HL-60/S4 treated with retinoic acid at 250 ng/mL for 4 days and 3 days (cell line): ENCODE results near the gene ALDH1A3.

Experiments used
- in situ Hi-C: fragments of 300-500 bp; cut with MboI; formaldehyde crosslinking; loops from 2 replicates; pipeline ENCODE4 v1.7.0; 2022; ENCODE audit warnings: low sequenced_read_pairs

ALDH1A3 gene

DNA sequence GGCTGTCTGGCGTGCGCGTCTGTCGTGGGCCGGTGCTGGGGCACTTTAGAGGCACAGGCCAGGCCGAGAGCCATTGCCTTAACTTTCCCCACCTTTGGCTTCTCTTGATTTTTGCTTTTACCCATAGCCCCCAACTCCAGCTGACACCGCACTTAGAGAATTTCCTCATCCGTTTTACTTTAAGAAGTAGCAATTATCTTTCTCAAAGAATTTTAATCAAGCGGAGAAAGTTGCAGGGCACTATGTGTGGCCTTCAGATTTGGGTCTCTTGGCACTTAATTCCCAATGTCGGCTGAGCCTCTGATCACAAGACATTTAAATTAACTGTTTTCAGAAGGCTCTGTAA, 1.2 kb downstream of the ALDH1A3 start:
- in situ Hi-C loops: no loop called here

DNA sequence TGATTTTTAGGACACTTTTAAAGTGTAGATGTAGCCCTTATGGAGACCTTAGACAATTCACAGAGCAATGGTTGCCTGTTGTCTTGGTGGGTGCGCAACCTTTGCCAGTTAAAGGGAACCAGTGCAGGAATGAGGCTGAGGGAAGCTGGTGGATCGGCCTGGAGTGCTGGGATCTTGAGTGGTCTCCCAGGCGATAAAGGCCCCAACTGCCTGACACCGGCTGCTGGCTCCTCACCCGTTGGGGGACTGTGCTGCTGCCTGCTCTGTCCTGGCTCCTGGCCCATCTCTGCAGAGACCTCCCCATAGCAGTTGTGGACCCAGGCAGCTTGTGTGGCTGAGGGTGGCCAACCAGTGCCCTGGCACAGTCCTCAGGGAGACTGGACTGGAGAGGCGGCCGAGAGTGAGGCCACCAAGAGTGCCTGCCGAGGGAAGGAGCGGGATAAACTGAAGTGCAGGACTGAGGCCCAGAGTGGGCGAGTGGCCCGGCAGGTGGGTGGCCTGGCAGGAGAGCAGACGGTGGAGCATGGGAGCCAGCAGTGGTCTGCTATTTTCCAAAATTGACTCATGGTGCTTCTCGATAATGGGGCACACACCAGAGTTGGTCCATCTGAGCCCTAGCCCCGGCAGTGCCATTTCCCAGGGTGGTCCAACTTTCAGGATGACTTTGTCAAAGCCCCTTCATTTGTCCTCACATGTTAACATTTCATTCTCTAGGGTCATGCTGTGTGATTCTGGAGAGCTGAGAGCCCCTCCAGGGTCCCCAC, 2.1 kb downstream of the ALDH1A3 start:
- in situ Hi-C loops: no loop called here

DNA sequence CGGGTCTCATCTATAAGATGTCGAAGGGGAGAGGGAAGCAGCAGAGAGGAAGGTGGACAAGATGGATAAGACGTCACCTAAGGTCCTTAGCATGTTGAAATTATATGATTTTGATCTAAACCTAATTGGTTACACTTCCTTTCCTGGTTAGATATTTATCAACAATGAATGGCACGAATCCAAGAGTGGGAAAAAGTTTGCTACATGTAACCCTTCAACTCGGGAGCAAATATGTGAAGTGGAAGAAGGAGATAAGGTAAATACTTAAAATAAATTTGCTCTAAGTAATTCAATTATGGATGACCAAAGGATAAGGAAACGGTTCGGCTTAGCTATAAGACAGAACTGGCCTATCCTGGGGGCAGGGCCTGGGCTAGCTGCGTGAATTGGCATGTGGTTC, 5.5 kb downstream of the ALDH1A3 start:
- in situ Hi-C loops: no loop called here

DNA sequence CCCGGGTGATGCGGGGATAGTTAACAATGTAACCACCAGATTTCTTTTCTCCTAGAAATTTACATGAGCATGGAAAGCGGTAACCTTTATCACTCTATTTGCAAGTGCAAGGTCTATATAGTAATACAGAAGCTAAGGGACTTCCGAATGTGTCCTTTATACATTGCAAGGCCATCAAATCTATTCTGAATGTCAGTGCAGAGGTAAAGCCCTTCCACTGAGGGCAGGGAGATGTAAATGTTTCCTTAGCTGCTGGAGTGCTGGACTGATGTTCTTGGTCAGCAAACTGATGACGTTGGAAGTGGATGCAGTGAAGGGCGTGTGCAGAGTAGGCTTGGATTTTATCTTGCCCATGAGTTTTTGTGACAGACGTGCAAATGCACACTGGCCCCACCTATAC, 6.2 kb downstream of the ALDH1A3 start:
- in situ Hi-C loops: no loop called here

DNA sequence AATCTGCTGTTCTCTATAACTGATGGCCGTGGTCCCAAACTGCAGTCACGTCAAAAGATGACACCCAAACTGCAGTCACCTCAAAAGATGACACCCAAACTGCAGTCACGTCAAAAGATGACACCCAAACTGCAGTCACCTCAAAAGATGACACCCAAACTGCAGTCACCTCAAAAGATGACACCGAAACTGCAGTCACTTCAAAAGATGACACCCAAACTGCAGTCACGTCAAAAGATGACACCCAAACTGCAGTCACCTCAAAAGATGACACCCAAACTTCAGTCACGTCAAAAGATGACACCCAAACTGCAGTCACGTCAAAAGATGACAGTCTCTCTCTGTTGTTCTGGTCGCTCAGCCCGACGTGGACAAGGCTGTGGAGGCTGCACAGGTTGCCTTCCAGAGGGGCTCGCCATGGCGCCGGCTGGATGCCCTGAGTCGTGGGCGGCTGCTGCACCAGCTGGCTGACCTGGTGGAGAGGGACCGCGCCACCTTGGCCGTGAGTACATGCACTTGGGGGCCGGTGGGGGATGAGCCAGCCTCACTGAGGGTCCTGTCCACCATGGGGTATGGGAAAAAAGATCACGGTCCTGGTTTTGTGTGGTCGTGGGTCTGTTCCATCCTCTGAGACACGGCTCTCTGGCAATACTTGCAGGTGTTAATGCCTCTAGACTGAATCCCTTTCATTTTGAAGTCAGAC, 7.7 kb downstream of the ALDH1A3 start:
- in situ Hi-C loops: no loop called here

DNA sequence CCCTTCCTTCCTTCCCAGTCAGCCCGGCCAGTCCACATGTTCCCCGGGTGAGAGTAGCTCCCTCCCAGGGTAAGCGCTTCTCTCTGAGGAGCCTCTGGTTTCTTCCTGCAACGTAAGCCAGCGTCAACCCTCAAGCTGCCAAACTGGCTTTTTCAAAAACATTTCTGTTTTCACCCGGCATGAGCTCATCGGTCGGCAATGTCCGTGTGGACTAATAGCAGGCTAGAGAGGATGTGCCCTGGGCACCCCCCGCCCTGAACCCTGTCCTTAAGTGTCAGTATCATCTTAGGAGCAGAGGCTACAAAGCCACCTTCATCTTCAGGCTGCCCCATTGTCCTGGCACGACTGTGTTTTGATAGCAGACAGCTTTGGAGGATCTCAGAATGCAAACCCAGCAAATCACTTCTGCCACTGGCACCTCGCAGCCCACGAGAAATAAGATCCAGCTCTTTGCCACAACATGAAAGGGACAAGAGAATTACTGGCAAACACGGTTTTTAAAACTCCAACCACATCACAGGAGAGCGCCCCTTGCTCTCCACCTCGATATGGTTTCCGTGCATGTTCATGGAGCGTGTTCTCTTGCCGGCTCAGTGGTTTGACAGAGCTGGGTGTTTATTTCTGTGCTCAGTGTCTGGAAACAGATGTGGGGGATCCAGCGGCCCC, 9.9 kb downstream of the ALDH1A3 start:
- in situ Hi-C loops: no loop called here

DNA sequence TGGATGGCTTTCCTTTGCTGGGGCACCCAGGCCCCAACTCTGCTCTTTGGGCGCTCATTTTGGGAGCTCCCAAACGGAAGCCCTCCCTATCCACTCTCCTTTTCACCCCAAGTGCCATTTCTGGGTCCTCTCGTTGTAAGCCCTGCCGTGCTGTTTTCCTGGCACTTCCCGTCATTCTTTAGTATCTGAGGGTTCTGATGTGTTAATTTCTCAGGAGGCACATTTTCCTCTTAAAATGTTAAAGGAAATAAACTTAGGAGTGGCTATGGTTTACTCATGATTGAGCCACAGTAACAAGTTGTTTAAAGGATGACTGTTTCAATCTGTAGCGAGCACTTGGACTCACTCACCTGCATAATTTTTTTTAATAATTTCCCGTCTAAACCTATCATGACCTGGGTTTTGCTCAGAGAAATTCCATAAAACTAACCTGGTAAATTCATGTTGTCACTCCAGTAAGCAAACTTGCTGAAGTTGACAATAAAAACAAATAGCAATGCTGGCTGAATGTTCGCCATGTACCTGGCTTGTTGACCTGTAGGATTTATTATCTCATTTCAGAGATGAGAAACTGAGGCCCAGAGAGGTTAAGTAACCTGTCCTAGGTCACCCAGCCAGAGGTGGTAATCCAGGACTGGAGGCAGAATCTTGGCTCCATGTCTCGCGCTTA, 10.6 kb downstream of the ALDH1A3 start:
- in situ Hi-C loops: no loop called here

DNA sequence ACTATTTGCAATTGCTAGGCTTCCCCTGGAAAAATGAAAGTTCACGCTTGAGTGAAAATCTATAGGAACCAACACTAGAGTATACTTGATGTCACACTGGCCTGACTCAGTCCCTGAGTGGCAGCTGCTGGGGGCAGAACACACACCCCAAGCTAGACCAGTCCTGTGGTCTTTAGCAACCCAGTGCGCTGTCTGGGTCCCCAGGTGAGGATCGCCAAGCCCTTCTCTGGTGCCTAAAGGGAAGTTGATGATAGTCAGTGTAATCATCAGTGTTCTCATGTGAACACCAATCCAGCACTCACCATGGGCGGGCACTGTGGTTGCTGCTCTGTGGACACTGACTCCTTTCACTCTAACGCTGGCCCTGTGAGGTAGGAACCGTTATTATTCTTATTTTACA, 11.2 kb downstream of the ALDH1A3 start:
- in situ Hi-C loops: no loop called here

DNA sequence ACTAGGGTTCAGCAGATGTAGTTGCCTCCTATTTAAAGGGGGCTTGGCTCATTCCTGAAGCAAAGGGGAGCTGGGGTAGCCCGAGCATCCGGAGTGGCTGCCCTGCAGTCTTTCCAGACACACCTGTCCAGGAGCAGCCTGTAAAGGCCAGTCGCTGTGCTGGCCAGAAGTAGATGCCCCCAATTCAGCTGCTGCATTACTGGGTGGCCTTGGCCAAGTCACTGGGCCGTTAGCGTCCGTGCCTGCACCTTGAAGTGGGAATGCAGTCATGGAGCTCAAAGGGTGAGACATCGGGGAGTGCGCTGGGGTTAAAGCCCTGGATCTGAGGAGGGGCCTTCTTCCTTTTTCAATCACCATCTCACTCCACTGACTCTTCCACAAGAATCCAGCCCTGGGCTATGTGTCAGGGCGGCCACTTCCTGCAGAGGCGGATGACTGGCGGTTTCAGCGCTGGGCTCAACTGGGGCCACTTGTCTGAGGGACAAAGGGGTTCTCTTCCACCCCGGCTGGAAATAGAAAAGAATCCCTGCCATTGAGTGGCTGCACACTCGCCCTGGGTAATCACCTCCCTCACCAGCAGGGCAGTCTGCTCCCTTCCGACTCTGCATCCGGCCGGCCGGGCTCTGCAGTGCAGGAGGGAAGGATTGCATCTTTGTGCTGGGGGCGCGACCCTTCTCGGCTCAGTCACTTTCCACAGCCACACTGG, 11.8 kb downstream of the ALDH1A3 start:
- in situ Hi-C loops: no loop called here

DNA sequence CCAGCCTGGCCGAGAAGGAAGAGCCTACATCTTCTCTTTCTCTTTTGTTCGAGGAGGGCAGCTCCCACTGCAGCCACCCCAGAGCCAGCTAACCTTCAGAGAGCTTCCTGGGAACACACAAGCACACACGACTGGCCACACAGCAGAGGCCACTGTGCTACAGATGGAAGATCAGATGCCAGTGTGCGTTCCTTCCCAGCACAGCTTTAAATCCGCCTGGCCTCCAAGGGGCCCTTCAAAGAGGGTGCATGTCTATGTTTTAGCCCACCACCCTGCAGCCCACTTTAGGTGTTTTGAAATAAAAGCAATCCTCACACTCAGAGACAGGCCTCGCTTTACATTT, 12.4 kb downstream of the ALDH1A3 start:
- in situ Hi-C loops: no loop called here

DNA sequence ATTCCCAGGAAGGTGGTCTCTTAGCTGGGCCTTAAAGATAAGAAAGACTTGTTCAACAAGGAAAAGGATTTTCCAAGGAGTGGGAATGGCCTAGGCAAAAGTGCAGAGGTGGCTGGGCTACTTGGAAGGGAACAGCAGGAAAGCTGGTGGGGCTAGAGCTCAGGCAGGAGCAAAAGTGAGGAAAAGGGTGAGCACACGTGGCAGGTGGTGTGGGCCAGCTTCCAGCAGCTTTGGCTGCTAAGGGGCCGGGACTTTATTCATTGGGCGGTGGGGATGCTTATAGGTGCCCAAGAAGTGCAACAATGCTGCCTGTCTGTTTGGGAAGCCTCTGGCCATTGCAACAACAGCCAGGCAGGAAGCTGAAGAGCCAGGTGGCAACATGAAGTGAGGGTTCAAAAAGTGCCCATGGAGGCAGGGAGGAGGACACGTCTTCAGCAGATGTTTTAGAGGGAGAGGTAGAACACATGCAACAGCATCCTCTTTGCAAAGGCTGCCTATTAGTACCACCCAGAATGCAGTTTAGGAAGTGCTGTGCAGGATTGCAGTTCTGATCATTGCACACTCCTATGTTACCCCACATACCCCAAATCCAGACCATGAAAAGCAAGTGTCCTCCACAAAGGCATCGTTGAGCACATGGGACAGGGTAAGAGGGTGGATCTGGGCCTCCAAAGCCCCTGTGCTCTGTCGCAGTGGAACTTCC, 13.8 kb downstream of the ALDH1A3 start:
- in situ Hi-C loops: no loop called here

DNA sequence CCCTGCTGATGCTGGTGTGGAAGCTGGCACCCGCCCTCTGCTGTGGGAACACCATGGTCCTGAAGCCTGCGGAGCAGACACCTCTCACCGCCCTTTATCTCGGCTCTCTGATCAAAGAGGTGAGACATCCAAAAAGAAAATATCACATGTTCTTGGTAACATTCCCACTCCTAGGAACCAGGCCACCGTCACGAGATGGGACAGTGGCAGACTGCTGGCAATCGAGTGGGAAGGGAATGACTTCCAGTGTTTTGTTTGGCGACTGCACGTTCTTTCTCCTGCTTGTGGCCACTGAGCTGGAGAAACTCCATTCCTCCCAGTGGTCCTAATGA, 14.3 kb downstream of the ALDH1A3 start:
- in situ Hi-C loops: no loop called here

DNA sequence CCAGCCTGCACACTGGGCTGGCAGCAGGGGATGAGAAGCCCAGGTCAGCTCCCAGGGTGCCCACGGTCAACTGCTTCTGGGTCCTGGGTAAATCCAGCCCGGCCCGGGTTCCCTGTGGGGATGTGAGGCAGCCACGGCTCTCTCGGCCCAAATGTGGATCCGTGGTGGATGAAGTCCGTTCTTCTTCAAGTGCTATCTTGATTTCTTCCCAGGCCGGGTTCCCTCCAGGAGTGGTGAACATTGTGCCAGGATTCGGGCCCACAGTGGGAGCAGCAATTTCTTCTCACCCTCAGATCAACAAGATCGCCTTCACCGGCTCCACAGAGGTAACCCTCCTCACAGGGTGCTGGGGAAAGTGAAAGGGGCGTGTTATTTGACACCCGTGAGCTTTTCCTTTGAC, 16.1 kb downstream of the ALDH1A3 start:
- in situ Hi-C loops: no loop called here

DNA sequence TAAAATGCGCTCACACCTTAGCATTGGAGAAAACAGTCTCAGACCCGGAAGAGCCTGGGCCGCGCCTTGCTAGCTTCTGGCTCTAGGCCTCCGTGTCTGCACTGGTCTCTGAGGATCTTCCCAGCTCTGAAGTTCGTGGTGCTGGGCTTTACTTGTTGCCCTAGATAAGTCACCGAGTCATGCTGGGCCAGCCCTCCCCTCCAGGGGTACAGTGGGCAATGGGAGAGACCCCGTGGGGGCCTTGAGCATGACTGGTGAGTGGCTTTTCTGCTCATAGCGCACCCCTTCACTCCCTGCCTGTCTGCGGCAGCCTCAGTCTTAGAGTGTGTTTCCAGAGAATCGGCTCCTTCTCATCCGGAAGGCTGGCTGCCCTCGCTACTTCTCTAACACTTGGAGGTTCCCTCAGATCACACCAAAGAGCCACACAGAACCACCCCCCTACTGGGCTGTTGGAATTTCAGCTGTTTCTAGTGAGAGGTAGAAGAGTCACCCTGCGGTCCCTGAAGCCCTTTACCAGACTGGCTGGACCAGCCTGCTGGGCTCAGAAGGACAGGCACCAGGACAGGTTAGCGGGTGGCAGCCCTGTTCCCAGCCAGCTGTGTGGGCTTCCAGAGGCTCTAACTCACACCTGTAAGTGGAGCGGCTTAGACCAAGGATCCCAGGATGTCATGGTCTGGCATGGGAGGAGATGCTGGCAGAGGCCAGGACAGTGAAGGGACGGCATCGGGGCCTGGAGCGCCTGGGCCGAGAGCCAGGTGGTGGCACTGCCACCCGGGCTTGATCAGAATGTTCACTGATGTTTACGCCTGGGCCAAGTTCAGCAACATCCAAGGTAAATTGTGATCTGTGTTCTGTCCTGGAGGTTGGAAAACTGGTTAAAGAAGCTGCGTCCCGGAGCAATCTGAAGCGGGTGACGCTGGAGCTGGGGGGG, 17.9 kb downstream of the ALDH1A3 start:
- in situ Hi-C loops: no loop called here

DNA sequence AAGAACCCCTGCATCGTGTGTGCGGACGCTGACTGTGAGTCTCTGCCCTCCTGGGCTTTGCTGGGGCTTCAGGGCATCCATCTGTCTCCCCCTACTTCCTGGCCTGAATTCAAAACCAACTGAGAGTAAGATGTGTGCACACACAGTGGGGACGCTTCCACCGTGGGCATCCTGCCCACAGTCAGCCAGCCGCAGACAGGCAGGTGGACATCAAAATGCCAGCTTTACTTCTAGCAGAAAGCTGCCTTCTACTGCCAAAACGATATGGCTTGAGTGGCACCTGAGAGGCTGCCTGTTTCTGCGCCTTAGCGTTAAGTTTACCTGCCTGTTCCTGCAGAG, 18.5 kb downstream of the ALDH1A3 start:
- in situ Hi-C loops: no loop called here

DNA sequence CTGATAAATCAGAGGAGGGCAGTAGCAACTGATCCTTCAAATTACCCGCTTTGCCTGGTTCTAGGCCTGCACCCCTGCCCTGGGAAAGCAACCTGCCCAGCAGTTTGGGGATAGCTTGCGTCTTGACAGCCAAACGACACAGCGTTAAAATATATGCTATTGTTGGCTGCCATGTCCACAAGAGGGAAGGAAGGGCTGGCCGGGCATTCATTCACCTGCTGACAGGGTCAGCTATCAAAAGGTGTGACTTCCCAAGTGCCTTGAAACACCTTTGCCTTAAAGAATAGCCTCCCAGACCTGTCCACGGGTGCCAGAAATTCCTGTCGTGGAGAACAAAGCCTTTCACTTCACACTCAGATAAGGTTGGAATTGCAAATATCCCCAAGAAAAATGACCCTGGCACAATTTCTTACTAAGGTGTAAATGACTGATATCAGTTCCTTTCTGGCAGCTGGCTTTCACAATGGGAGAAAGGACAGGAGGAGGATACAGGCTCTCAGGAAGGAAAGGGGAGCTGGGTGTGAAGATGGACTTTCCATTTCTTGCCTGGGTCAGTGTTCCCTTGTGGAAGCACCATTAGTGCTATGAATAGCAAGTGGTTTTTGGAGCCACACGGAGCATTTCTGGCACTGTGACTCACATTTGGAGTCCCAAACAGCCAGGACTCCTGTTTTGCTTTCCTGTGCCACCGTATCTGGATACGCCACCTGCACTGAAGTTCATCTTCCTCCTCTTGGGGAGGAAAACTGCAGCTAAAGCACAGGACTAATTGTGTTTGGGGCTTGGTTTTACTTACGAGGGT, 19.2 kb downstream of the ALDH1A3 start:
- in situ Hi-C loops: no loop called here

DNA sequence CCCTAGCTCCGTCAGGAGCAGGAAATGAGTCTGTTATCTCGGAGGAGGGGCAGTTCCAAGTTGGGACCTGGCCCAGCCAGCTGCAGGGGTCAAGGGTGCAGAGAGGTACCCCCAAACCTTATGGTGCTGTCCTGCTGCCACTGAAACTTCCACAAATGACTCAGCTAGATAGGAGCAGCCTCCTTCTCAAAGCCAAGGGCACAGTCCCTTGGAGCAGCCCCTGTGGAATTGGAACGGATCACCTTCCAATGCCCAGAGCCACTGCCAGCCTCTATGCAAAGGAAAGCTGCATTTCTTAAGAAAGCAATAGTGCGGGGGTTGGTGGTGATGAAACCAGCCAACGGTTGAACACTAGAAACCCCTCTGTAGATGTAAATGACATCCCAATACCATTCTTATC, 20.0 kb downstream of the ALDH1A3 start:
- in situ Hi-C loops: no loop called here

DNA sequence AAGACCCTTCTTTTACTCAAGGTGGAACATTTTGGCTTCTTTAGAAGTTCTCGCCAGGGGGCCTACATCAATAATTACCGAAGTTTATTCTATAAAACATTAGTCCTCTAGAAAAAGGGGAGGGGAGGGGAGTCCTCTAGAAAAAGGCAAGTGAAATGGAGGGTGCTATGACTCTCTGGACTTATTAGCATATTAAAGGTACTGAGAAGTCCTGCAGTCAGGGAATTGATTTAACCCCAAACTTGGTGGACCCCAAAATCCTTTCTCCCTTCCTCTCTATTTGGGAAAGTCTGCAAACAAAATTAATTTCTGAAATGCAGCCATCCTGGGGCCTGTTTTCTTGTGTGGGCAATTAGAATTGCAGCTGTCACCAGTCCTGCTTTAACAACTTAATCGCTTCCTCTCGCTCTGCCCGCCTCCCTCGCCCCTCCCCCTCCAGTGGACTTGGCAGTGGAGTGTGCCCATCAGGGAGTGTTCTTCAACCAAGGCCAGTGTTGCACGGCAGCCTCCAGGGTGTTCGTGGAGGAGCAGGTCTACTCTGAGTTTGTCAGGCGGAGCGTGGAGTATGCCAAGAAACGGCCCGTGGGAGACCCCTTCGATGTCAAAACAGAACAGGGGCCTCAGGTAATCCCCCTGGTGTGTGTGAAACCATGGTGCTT, 20.6 kb downstream of the ALDH1A3 start:
- in situ Hi-C loops: loop anchor here (25.0 kb wide), 1 partner anchor 362 kb away; the partner anchor contains the start of gene CHSY1
